ENCODE results near the gene AKT1. TPM values are rescaled to one million over a fixed set of nuclear protein-coding genes. Genes with fewer than 3 reads are reported as not detected.
"Not testable (repeated sequence)": the region's sequence is repeated elsewhere in the genome, so short reads cannot be mapped to it uniquely, and the experiment has no call there.

The AKT1 gene
- total RNA-seq, 1 experiment from 2014 or later = 224 TPM

GRCh38 chr14:104734051-104734587 lies 61.4 kb downstream of the AKT1 start:
- in situ Hi-C loops (cut with HindIII; ENCODE audit: low sequenced_read_pairs) = no loop called here
- no peak for DNase-seq (ENCODE audit: low spot score)

- no peak for DNase-seq (ENCODE audit: low spot score)
- in situ Hi-C loops (cut with HindIII; ENCODE audit: low sequenced_read_pairs) = no loop called here
Measured at GRCh38 chr14:104732931-104733681, 62.4 kb downstream of the AKT1 start.

DNA sequence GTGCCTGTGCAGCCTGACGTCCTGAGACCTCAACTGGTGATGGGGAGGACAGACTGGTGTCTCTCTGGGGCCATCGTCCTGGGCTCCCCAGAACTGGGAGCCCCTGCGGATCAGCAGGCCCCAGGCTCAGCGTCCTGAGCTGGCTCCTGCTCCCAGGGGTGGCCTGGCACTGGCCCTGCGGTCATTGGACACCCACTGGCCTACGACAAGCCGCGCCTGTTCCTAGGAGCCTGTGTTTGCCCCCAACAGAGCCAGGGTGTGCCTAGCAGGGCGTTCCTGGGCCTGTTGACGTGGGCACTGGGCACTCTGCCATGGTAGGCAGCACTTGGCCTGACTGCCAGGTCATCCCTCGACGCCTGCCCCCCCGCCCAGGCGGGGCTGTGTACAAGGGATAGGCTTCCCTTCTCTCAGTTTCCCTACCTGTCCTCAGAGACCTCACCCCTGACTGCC lies 63.2 kb downstream of the AKT1 start:
- no peak for DNase-seq (ENCODE audit: low spot score)
- in situ Hi-C loops (cut with HindIII; ENCODE audit: low sequenced_read_pairs) = no loop called here

DNA sequence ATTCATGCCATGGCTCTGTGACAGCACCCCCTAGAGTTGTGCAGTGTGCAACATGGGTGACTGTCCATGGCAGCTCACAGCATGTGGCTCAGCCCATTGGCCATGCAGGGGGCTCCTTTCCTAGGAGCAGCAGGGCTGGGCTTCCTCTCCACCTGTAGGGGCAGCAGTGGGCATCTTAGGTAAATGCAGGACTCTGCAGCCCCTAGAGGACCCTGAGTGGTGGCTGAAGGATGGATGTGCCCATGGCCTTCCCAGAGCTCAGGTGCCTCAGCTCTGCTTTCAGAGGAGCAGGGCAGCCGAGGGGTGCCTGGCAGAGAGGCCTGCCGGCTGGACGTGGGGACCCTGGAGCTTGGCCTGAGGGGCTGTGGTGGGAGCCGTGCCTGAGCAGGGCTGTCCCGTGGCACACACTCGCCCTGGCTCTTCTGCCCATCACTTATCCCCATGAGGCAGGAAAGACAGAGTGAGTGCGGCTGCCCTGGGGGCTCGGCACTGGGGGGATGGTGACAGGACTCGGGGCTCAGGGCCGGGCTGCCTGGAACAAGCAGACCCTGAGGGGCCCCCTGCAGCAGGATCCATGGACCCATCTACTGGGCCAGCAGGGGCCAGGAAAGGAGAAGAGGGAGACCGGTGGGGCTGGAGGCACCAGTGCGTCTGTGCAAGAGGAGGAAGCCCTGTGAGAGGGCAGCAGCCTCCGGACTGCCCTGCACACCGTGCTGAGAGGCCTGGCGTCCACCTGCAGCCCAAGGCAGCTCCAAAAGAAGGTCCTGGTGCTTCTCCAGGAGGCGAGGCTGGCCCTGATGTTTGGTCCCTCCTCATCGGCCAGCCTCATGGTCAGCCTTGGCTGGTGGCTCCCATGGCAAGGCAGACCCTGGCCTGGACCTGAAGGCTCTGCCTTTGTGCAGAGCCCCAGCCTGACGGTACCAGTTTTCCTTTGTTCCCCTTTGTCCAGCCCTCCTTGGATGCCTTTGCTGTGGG lies 63.9 kb downstream of the AKT1 start:
- in situ Hi-C loops (cut with HindIII; ENCODE audit: low sequenced_read_pairs) = no loop called here
- DNase-seq (ENCODE audit: low spot score) = no peak

GRCh38 chr14:104730487-104730886 lies 65.1 kb downstream of the AKT1 start:
- in situ Hi-C loops (cut with HindIII; ENCODE audit: low sequenced_read_pairs) = no loop called here

GRCh38 chr14:104729835-104730181 lies 65.7 kb downstream of the AKT1 start:
- DNase-seq (ENCODE audit: low spot score) = no peak
- in situ Hi-C loops (cut with HindIII; ENCODE audit: low sequenced_read_pairs) = no loop called here

More at GRCh38 chr14:104730487-104730886, 65.1 kb downstream of the AKT1 start:
- DNase-seq (ENCODE audit: low spot score) = no peak

GRCh38 chr14:104729176-104729834 lies 66.2 kb downstream of the AKT1 start:
- in situ Hi-C loops (cut with HindIII; ENCODE audit: low sequenced_read_pairs); DNase-seq (ENCODE audit: low spot score): not testable (repeated sequence)

GRCh38 chr14:104728631-104729030 lies 66.9 kb downstream of the AKT1 start:
- in situ Hi-C loops (cut with HindIII; ENCODE audit: low sequenced_read_pairs) = no loop called here

GRCh38 chr14:104726600-104727451 lies 68.7 kb downstream of the AKT1 start:
- no peak for DNase-seq (ENCODE audit: low spot score)
- in situ Hi-C loops (cut with HindIII; ENCODE audit: low sequenced_read_pairs) = no loop called here

More at GRCh38 chr14:104728631-104729030, 66.9 kb downstream of the AKT1 start:
- DNase-seq (ENCODE audit: low spot score) = no peak

GRCh38 chr14:104725772-104726548 lies 69.6 kb downstream of the AKT1 start:
- in situ Hi-C loops (cut with HindIII; ENCODE audit: low sequenced_read_pairs) = no loop called here
- no peak for DNase-seq (ENCODE audit: low spot score)

DNA sequence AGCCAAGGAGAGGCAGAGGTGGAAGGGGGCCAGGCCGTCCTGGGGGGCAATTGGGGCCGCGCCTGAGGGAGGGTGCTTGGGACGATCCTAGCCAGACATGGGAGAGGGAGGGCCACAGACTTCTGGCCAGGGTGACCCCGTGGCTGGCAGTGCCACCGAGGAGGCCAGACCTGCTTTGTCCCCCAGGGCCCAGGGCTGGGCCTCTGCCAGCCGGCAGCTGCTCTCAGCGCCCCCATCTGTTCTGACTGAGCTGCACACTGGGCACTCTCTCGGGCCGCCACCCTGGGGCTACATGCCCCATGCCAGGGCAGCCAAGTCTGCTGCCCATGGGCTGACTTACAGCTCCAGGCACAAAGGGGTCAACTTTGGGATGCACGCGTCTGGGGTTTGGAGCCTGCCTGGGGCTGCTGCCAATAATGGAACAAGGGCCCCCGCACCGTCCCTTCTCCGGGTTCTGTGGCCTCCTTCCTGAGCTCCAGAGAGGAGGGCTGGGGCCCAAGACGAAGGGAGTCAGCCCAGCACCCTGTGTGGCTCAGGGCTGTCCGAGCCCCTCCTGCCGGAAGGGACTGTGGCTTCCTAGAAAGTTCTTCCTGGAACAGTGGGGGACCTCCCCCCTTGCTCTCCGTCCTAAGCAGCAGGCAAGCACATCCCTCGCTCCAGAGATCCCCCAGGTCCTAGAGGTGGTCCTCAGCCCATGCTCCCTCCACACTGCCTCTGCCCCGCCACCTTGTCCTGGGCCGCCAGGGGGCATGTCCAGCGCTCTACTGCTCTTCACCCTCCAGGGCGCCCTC lies 70.4 kb downstream of the AKT1 start:
- in situ Hi-C loops (cut with HindIII; ENCODE audit: low sequenced_read_pairs) = no loop called here
- DNase-seq (ENCODE audit: low spot score) = no peak

DNA sequence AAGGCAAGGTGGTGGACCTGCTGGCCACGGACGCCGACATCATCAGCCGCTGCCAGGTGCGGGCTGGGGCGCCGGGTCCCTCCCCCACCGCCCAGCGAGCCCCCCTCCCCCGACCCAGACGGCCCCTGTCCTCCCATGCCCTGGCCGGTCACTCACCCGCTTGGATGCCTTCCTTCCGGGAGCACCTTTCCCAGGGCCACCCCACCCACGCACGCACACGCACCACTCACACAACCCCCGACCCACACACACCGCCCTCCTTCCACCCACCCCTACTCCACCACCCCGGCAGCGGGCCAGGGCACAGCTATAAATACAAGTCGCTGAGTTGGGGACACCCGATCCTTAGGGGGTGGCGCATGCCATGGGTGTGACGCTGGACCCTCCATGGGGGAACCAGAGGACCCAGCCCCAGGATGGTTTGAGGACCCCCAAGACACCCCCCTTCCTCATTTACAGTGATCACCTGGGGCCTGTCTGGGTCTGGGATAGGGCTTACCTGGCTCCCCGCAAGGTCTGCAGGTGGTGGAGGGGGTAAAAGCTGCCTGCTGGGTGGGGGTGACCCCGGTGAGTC lies 71.1 kb downstream of the AKT1 start:
- no peak for DNase-seq (ENCODE audit: low spot score)
- in situ Hi-C loops (cut with HindIII; ENCODE audit: low sequenced_read_pairs) = no loop called here

GRCh38 chr14:104723651-104724406 lies 71.7 kb downstream of the AKT1 start, which contains the start of gene ADSS1:
Gene ADSS1, plus strand, starts transcription at chr14:104724229. Its CDS starts 42 bp downstream, at chr14:104724271.
- DNase-seq (ENCODE audit: low spot score) = no peak
- in situ Hi-C loops (cut with HindIII; ENCODE audit: low sequenced_read_pairs) = no loop called here

DNA sequence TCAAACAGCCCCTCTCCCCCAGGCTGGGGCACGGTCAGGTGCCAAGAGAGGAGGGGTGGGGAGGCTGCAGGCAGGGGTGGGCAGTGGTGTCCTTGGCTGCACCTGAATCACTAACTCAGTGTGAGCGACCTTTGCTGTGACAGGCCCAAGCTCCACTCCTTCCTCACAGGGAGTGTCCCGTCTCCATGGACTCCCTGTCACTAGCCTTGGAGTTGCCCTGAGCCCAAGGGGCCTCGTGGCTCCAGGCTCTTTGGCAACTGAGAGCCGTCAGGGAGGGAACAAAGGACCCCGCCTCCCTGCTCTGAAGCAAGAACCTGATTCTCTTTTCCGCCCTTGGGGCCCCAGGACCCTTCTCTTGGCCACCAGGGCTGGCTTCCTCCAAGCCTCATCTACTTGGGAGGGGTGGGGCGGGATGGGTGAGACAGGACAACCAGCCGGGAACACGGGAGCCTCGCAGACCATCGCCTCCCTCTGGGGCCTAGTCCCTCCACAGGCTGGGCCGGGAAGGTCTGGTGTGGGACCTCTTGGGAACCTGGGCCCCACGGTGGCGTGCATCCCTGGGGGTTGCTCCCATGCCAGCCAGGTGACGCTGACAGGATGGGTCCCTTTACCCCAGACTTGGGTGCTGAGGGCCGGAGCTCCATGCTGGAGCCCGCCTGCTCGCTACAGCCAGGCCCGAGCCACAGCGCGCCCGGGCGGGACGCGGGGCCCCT lies 72.5 kb downstream of the AKT1 start:
- DNase-seq (ENCODE audit: low spot score) = no peak
- in situ Hi-C loops (cut with HindIII; ENCODE audit: low sequenced_read_pairs) = no loop called here

Measured in G401 (cell line).